Natural killer cell (primary cell): ENCODE data around the gene RHOB. TPM values are rescaled to one million over a fixed set of nuclear protein-coding genes. Genes with fewer than 3 reads are reported as not detected.

Experiments
- ATAC-seq, 3 donors: fragments of 150-1000 bp in 2 of 3; fragments of 200-7000 bp in 1 of 3; cut with Tn5 transposase; 1 replicate in 1 of 3; 2 replicates in 2 of 3; pipeline ENCODE4 v1.10.0; 2021; ENCODE audit warnings: mild to moderate bottlenecking in 2 of 3, moderate library complexity in 2 of 3
- DNase-seq, 2 donors: peaks; one replicate each; pipeline versions ENCODE4 v3.0.0 to v3.0.0-alpha.2; 2013 to 2021; ENCODE audit warnings: mixed read lengths in 1 of 2
- H3K27ac ChIP-seq: one replicate; pipeline ENCODE4 v1.5.1; 2013; ENCODE audit warnings: mild to moderate bottlenecking, low read length
- H3K27me3 ChIP-seq: one replicate; pipeline ENCODE4 v1.6.1; 2013; ENCODE audit warnings: low read length; ENCODE audit not compliant: control insufficient read depth, insufficient read depth
- H3K36me3 ChIP-seq: one replicate; pipeline ENCODE4 v1.6.1; 2013; ENCODE audit warnings: low read length; ENCODE audit not compliant: control insufficient read depth, insufficient read depth
- H3K4me1 ChIP-seq: one replicate; pipeline ENCODE4 v1.6.1; 2013; ENCODE audit warnings: low read length; ENCODE audit not compliant: control insufficient read depth, insufficient read depth
- H3K4me3 ChIP-seq: one replicate; pipeline ENCODE4 v1.5.1; 2013; ENCODE audit warnings: low read length
- H3K9me3 ChIP-seq: one replicate; pipeline ENCODE4 v1.6.1; 2013; ENCODE audit warnings: low read length; ENCODE audit not compliant: control insufficient read depth, insufficient read depth
- H3K27ac Mint-ChIP-seq, 2 donors: one replicate each; pipeline ENCODE4 v1.8.0; 2022; ENCODE audit warnings: mild to moderate bottlenecking in 2 of 2, mixed read lengths in 2 of 2, moderate library complexity in 1 of 2
- H3K27me3 Mint-ChIP-seq, 2 donors: one replicate each; pipeline ENCODE4 v1.8.0; 2022; ENCODE audit warnings: low read depth in 2 of 2, mixed read lengths in 2 of 2
- H3K36me3 Mint-ChIP-seq: one replicate; pipeline ENCODE4 v1.8.0; 2022; ENCODE audit warnings: mixed read lengths
- H3K4me1 Mint-ChIP-seq, 2 donors: one replicate each; pipeline ENCODE4 v1.8.0; 2022; ENCODE audit warnings: mixed read lengths in 2 of 2
- H3K4me3 Mint-ChIP-seq: one replicate; pipeline ENCODE4 v1.8.0; 2022; ENCODE audit warnings: mild to moderate bottlenecking, moderate library complexity, mixed read lengths
- H3K9me3 Mint-ChIP-seq, 2 donors: one replicate each; pipeline ENCODE4 v1.8.0; 2022; ENCODE audit warnings: mixed read lengths in 2 of 2
- CTCF ChIP-seq: fragments of 200-600 bp; IDR thresholded peaks from one replicate; pipeline ENCODE4 v1.8.0; 2022; ENCODE audit warnings: antibody characterized with exemption
- WGBS: methylation state at CpG from one replicate; pipeline ENCODE4 v1.1.7; 2013; ENCODE audit warnings: missing lambda C conversion rate; ENCODE audit not compliant: insufficient coverage; 5-methylcytosine and 5-hydroxymethylcytosine counted together
- intact Hi-C: fragments of 100-400 bp; cut with micrococcal nuclease; formaldehyde crosslinking; loops from one replicate; pipeline ENCODE4 v1.14.2; 2022
- total RNA-seq, 4 donors: library from RNA; stranded (reverse); fragments of 120-200 nt in 1 of 4; gene quantifications; one replicate each; pipeline versions ENCODE4 v1.2.3 to v1.2.4, GENCODE V29; 2013 to 2022

Gene RHOB
- total RNA-seq, 3 donors from 2014 or later (not counting 1 experiment from before 2014, with no cell fraction given) = 50.8 to 222 (median 64.7) TPM

GRCh38 chr2:20419007-20419576, 27.8 kb upstream of the RHOB start:
- peaks cover 24% of the 10 kb centered on the region for H3K4me1 ChIP-seq
- H3K27me3 ChIP-seq = no peaks in the 10 kb centered on the region
- intact Hi-C loops = no loop called here
- H3K36me3 ChIP-seq = no peaks in the 10 kb centered on the region
- Mint-ChIP-seq H3K36me3 (no peaks in the 10 kb centered on the region), H3K9me3 (no peaks in the 10 kb centered on the region), H3K4me3 (no peak overlapping the region), H3K4me1 (peaks cover 12 to 23% of the 10 kb centered on the region in 2 donors), H3K27me3 (no peaks in the 10 kb centered on the region), H3K27ac (no peak overlapping the region)
- ATAC-seq (no peak), DNase-seq (no peak)
- no peaks in the 10 kb centered on the region for H3K9me3 ChIP-seq
- no peak overlapping the region for H3K27ac ChIP-seq
- WGBS = 84% methylated on average over 8 of the region's 8 CpGs
- no peak for TF ChIP-seq CTCF
- no peak overlapping the region for H3K4me3 ChIP-seq

- Histone ChIP-seq H3K9me3 (no peaks in the 10 kb centered on the region), H3K27me3 (no peaks in the 10 kb centered on the region), H3K36me3 (no peaks in the 10 kb centered on the region), H3K27ac (no peak overlapping the region), H3K4me3 (no peak overlapping the region), H3K4me1 (peaks cover 30% of the 10 kb centered on the region)
- H3K27ac Mint-ChIP-seq = no peak overlapping the region
- 79% methylated on average over 9 of the region's 9 CpGs for WGBS
- H3K4me1 Mint-ChIP-seq = peaks cover 19 to 30% of the 10 kb centered on the region in 2 donors
- ATAC-seq (no peak), DNase-seq (no peak)
- H3K27me3 Mint-ChIP-seq = no peaks in the 10 kb centered on the region
- H3K4me3 Mint-ChIP-seq = no peak overlapping the region
- intact Hi-C loops = no loop called here
- no peaks in the 10 kb centered on the region for H3K9me3 Mint-ChIP-seq
- no peak for TF ChIP-seq CTCF
- H3K36me3 Mint-ChIP-seq = no peaks in the 10 kb centered on the region
These were observed 27.1 kb upstream of the RHOB start for GRCh38 chr2:20419752-20420151.

GRCh38 chr2:20421336-20421987, 25.4 kb upstream of the RHOB start:
- Mint-ChIP-seq H3K4me3 (no peak overlapping the region), H3K27me3 (no peaks in the 10 kb centered on the region), H3K9me3 (no peaks in the 10 kb centered on the region), H3K4me1 (peaks cover 35 to 41% of the 10 kb centered on the region in 2 donors), H3K27ac (no peak overlapping the region), H3K36me3 (no peaks in the 10 kb centered on the region)
- 81% methylated on average over 14 of the region's 14 CpGs for WGBS
- Histone ChIP-seq H3K9me3 (no peaks in the 10 kb centered on the region), H3K27ac (no peak overlapping the region), H3K4me3 (no peak overlapping the region), H3K4me1 (peaks cover 47% of the 10 kb centered on the region), H3K36me3 (no peaks in the 10 kb centered on the region), H3K27me3 (no peaks in the 10 kb centered on the region)
- DNase-seq (no peak), ATAC-seq (no peak)
- intact Hi-C loops = no loop called here
- no peak for TF ChIP-seq CTCF

GRCh38 chr2:20421988-20422370, 24.9 kb upstream of the RHOB start:
- TF ChIP-seq CTCF = no peak
- no peak overlapping the region for H3K4me3 ChIP-seq
- H3K27me3 Mint-ChIP-seq = no peaks in the 10 kb centered on the region
- H3K27me3 ChIP-seq = no peaks in the 10 kb centered on the region
- no peak overlapping the region for H3K4me3 Mint-ChIP-seq
- 95% methylated on average over 7 of the region's 7 CpGs for whole genome bisulfite sequencing
- H3K9me3 Mint-ChIP-seq = no peaks in the 10 kb centered on the region
- ATAC-seq = no peak
- H3K4me1 Mint-ChIP-seq = peaks cover 35 to 46% of the 10 kb centered on the region in 2 donors
- H3K9me3 ChIP-seq = no peaks in the 10 kb centered on the region
- no peaks in the 10 kb centered on the region for H3K36me3 ChIP-seq
- no peak overlapping the region for H3K27ac ChIP-seq
- intact Hi-C loops = no loop called here
- no peak for DNase-seq
- H3K4me1 ChIP-seq = peaks cover 52% of the 10 kb centered on the region
- no peaks in the 10 kb centered on the region for H3K36me3 Mint-ChIP-seq
- no peak overlapping the region for H3K27ac Mint-ChIP-seq
